ENCODE measurements around the gene CDCA4.

The CDCA4 gene

GRCh38 chr14:104981699-104982541 is 39.0 kb downstream of the CDCA4 start:
- Histone ChIP-seq H3K4me3 (ENCODE audit: low read depth in 1 of 2, low read length in 2 of 2) (no peak overlapping the region), H3K4me2 (ENCODE audit: insufficient read depth, low read length) (no peak overlapping the region), H4K20me1 (ENCODE audit: insufficient read depth, low read length) (no peaks in the 10 kb centered on the region), H3K36me3 (ENCODE audit: insufficient read depth, low read length) (no peaks in the 10 kb centered on the region), H3K9me3 (ENCODE audit: insufficient read depth, low read length, severe bottlenecking) (no peaks in the 10 kb centered on the region), H3K27me3 (ENCODE audit: insufficient read depth, low read length, poor library complexity) (no peaks in the 10 kb centered on the region), H3K4me1 (ENCODE audit: insufficient read depth, low read length) (peaks cover 17% of the 10 kb centered on the region), H3K79me2 (ENCODE audit: insufficient read depth, low read length) (no peaks in the 10 kb centered on the region), H3K27ac (ENCODE audit: low read length) (no peak overlapping the region), H2AFZ (ENCODE audit: low read depth, low read length) (no peak overlapping the region), H3K9ac (ENCODE audit: low read depth, low read length) (no peak overlapping the region)
- ATAC-seq (ENCODE audit: insufficient read depth, low read depth) (no peak), DNase-seq (no peak)
- TF ChIP-seq CTCF (IDR thresholded peaks at IDR 0.05; ENCODE audit: borderline replicate concordance, extremely low read depth, low read length, poor library complexity, severe bottlenecking): no peak
- TF ChIP-seq EZH2 (IDR thresholded peaks at IDR 0.05; ENCODE audit: borderline replicate concordance, low read depth, low read length, severe bottlenecking): no peak

- Histone ChIP-seq H3K9ac (ENCODE audit: low read depth, low read length) (no peak overlapping the region), H3K4me2 (ENCODE audit: insufficient read depth, low read length) (no peak overlapping the region), H2AFZ (ENCODE audit: low read depth, low read length) (no peak overlapping the region), H3K36me3 (ENCODE audit: insufficient read depth, low read length) (no peaks in the 10 kb centered on the region), H3K9me3 (ENCODE audit: insufficient read depth, low read length, severe bottlenecking) (no peaks in the 10 kb centered on the region), H3K27ac (ENCODE audit: low read length) (no peak overlapping the region), H3K4me3 (ENCODE audit: low read depth in 1 of 2, low read length in 2 of 2) (no peak overlapping the region), H3K79me2 (ENCODE audit: insufficient read depth, low read length) (no peaks in the 10 kb centered on the region), H4K20me1 (ENCODE audit: insufficient read depth, low read length) (no peaks in the 10 kb centered on the region), H3K4me1 (ENCODE audit: insufficient read depth, low read length) (peaks cover 7% of the 10 kb centered on the region), H3K27me3 (ENCODE audit: insufficient read depth, low read length, poor library complexity) (no peaks in the 10 kb centered on the region)
- TF ChIP-seq EZH2 (IDR thresholded peaks at IDR 0.05; ENCODE audit: borderline replicate concordance, low read depth, low read length, severe bottlenecking) (no peak), CTCF (IDR thresholded peaks at IDR 0.05; ENCODE audit: borderline replicate concordance, extremely low read depth, low read length, poor library complexity, severe bottlenecking) (no peak)
- no peak for ATAC-seq (ENCODE audit: insufficient read depth, low read depth)
- DNase-seq: no peak
Measured at GRCh38 chr14:104980611-104981531, 40.0 kb downstream of the CDCA4 start.

- H3K27me3 ChIP-seq (ENCODE audit: insufficient read depth, low read length, poor library complexity): no peaks in the 10 kb centered on the region
Measured at GRCh38 chr14:104979758-104980610, 40.9 kb downstream of the CDCA4 start.

More at GRCh38 chr14:104979758-104980610, 40.9 kb downstream of the CDCA4 start:
- no peak overlapping the region for H3K27ac ChIP-seq (ENCODE audit: low read length)
- no peak overlapping the region for H2AFZ ChIP-seq (ENCODE audit: low read depth, low read length)
- H3K9me3 ChIP-seq (ENCODE audit: insufficient read depth, low read length, severe bottlenecking): no peaks in the 10 kb centered on the region
- no peak overlapping the region for H3K9ac ChIP-seq (ENCODE audit: low read depth, low read length)
- no peak for DNase-seq
- no peak overlapping the region for H3K4me3 ChIP-seq (ENCODE audit: low read depth in 1 of 2, low read length in 2 of 2)
- TF ChIP-seq CTCF (IDR thresholded peaks at IDR 0.05; ENCODE audit: borderline replicate concordance, extremely low read depth, low read length, poor library complexity, severe bottlenecking) (no peak), EZH2 (IDR thresholded peaks at IDR 0.05; ENCODE audit: borderline replicate concordance, low read depth, low read length, severe bottlenecking) (no peak)
- H3K79me2 ChIP-seq (ENCODE audit: insufficient read depth, low read length): no peaks in the 10 kb centered on the region
- H3K36me3 ChIP-seq (ENCODE audit: insufficient read depth, low read length): no peaks in the 10 kb centered on the region
- H3K4me2 ChIP-seq (ENCODE audit: insufficient read depth, low read length): no peak overlapping the region
- peaks cover 1% of the 10 kb centered on the region; the same call in 1 of the 2 replicates for H4K20me1 ChIP-seq (ENCODE audit: insufficient read depth, low read length)
- ATAC-seq (ENCODE audit: insufficient read depth, low read depth): no peak
- H3K4me1 ChIP-seq (ENCODE audit: insufficient read depth, low read length): peaks cover 4% of the 10 kb centered on the region
